Hepatocyte (in vitro differentiated cells): Measurements from ENCODE around the gene NPFFR2.

Experiments used
- EZH2 ChIP-seq: fragments of 200-600 bp; sonication (generic); IDR thresholded peaks from 2 replicates; pipeline ENCODE4 v1.6.1; 2016; ENCODE audit warnings: antibody characterized with exemption, mild to moderate bottlenecking, borderline replicate concordance
- EZH2phosphoT487 ChIP-seq: fragments of 200-600 bp; sonication (generic); IDR thresholded peaks from one replicate; pipeline ENCODE4 v1.6.1; 2018; ENCODE audit warnings: antibody characterized with exemption, mild to moderate bottlenecking, low read depth, moderate library complexity; ENCODE audit not compliant: unreplicated experiment, severe bottlenecking
- TF ChIP-seq, protein P1 (sequence below): fragments of 200-600 bp; sonication (generic); IDR thresholded peaks from 2 replicates; pipeline ENCODE4 v1.5.1; 2016; ENCODE audit warnings: antibody characterized with exemption, mild to moderate bottlenecking; ENCODE audit not compliant: poor library complexity

- TF ChIP-seq, protein P1, sequence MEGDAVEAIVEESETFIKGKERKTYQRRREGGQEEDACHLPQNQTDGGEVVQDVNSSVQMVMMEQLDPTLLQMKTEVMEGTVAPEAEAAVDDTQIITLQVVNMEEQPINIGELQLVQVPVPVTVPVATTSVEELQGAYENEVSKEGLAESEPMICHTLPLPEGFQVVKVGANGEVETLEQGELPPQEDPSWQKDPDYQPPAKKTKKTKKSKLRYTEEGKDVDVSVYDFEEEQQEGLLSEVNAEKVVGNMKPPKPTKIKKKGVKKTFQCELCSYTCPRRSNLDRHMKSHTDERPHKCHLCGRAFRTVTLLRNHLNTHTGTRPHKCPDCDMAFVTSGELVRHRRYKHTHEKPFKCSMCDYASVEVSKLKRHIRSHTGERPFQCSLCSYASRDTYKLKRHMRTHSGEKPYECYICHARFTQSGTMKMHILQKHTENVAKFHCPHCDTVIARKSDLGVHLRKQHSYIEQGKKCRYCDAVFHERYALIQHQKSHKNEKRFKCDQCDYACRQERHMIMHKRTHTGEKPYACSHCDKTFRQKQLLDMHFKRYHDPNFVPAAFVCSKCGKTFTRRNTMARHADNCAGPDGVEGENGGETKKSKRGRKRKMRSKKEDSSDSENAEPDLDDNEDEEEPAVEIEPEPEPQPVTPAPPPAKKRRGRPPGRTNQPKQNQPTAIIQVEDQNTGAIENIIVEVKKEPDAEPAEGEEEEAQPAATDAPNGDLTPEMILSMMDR = no peak
- TF ChIP-seq EZH2 = no peak
- TF ChIP-seq EZH2phosphoT487 = no peak
These were observed 147.5 kb downstream of the NPFFR2 start for GRCh38 chr4:72179342-72179741.
